Measurements from ENCODE around the gene FOXO3.

DNA sequence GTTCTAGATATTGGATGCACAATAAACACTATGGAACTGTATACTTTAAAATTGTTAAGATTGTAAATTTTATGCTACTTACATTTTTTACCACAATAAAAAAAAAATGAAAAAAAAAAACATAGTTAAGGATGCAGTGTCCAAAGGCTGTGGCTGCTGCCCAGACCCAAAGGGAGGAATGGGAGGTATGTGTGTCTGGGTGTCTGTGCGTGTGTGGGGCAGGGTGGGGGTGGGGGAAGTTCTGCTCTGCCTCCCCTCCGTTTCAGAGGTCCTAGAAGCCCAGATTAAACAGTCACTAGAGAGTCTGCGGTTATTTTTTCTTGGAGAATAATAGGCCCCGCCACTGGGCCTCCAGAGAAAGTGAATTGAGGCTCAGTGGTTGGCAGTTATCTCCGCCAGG lies 151.1 kb downstream of the FOXO3 start:
- TF ChIP-seq, protein P1, sequence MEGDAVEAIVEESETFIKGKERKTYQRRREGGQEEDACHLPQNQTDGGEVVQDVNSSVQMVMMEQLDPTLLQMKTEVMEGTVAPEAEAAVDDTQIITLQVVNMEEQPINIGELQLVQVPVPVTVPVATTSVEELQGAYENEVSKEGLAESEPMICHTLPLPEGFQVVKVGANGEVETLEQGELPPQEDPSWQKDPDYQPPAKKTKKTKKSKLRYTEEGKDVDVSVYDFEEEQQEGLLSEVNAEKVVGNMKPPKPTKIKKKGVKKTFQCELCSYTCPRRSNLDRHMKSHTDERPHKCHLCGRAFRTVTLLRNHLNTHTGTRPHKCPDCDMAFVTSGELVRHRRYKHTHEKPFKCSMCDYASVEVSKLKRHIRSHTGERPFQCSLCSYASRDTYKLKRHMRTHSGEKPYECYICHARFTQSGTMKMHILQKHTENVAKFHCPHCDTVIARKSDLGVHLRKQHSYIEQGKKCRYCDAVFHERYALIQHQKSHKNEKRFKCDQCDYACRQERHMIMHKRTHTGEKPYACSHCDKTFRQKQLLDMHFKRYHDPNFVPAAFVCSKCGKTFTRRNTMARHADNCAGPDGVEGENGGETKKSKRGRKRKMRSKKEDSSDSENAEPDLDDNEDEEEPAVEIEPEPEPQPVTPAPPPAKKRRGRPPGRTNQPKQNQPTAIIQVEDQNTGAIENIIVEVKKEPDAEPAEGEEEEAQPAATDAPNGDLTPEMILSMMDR (conservative IDR thresholded peaks at IDR 0.05 in 1 of 2, IDR thresholded peaks at IDR 0.05 in 1 of 2; ENCODE audit: low read depth in 1 of 2, low read length in 2 of 2): no peak
- TF ChIP-seq EZH2 (IDR thresholded peaks at IDR 0.05; ENCODE audit: low read length, missing control alignments): no peak
